ENCODE data around the gene SPRYD3.
"Not testable (repeated sequence)": the region's sequence is repeated elsewhere in the genome, so short reads cannot be mapped to it uniquely, and the experiment has no call there.

Gene SPRYD3

GRCh38 chr12:53101931-53102781 is 23.0 kb upstream of the SPRYD3 start:
- peak; percentile 88 for DNase-seq

- no peak for DNase-seq
Measured at GRCh38 chr12:53101266-53101665, 22.1 kb upstream of the SPRYD3 start.

GRCh38 chr12:53100466-53101151 is 21.4 kb upstream of the SPRYD3 start:
- DNase-seq: no peak

- peak; percentile 85 for DNase-seq
Measured at GRCh38 chr12:53099071-53099882, 20.1 kb upstream of the SPRYD3 start.

GRCh38 chr12:53098354-53098981 is 19.3 kb upstream of the SPRYD3 start:
- DNase-seq: peak; percentile 41

GRCh38 chr12:53097564-53098353 is 18.6 kb upstream of the SPRYD3 start, which contains the start of gene IGFBP6:
IGFBP6 (plus strand) TSS chr12:53097667; CDS start chr12:53097718, 51 bp downstream.
- DNase-seq: peak; percentile 81

GRCh38 chr12:53097207-53097563 is 18.0 kb upstream of the SPRYD3 start:
- DNase-seq: peak; percentile 46

- no peak for DNase-seq
Measured at GRCh38 chr12:53096759-53097158, 17.6 kb upstream of the SPRYD3 start.

- DNase-seq: no peak
Measured at GRCh38 chr12:53096089-53096741, 17.0 kb upstream of the SPRYD3 start.

- not testable (repeated sequence) for DNase-seq
Measured at GRCh38 chr12:53095596-53095895, 16.4 kb upstream of the SPRYD3 start.

- not testable (repeated sequence) for DNase-seq
Measured at GRCh38 chr12:53094796-53095595, 15.8 kb upstream of the SPRYD3 start.

GRCh38 chr12:53094394-53094787 is 15.2 kb upstream of the SPRYD3 start:
- DNase-seq: no peak

GRCh38 chr12:53093777-53094393 is 14.7 kb upstream of the SPRYD3 start:
- DNase-seq: no peak

- no peak for DNase-seq
Measured at GRCh38 chr12:53091756-53092155, 12.6 kb upstream of the SPRYD3 start.

GRCh38 chr12:53090554-53090953 is 11.4 kb upstream of the SPRYD3 start:
- no peak for DNase-seq

GRCh38 chr12:53090105-53090504 is 10.9 kb upstream of the SPRYD3 start:
- no peak for DNase-seq

- DNase-seq: no peak
Measured at GRCh38 chr12:53086361-53086760, 7.2 kb upstream of the SPRYD3 start.

GRCh38 chr12:53082637-53083175 is 3.5 kb upstream of the SPRYD3 start:
- DNase-seq: no peak

- peak; percentile 85 for DNase-seq
Measured at GRCh38 chr12:53078425-53079225, 565 bp downstream of the SPRYD3 start.

Measured in DMS53 (cell line).